Endothelial cell of umbilical vein (primary cell): ENCODE results near the gene RAB4A. TPM values are rescaled to one million over a fixed set of nuclear protein-coding genes. Genes with fewer than 3 reads are reported as not detected.

Experiments used
- BruUV-seq: library from RNA; stranded (reverse); fragments of 400-500 nt; replicated peaks from 2 replicates; lab custom pipeline; 2021; lab: Mats Ljungman, UMichigan
- CTCF ChIA-PET: fragments of 300-600, 350-600 bp; sonication (Branson Sonifier 250); formaldehyde crosslinking; loops from one replicate; lab custom pipeline; 2021; ENCODE audit warnings: antibody characterized with exemption, inconsistent platforms; lab: Charles Lee
- POLR2A ChIA-PET: fragments of 300-600, 350-600 bp; sonication (Branson Sonifier 250); formaldehyde crosslinking; loops from one replicate; lab custom pipeline; 2021; ENCODE audit warnings: antibody characterized with exemption, inconsistent platforms; lab: Charles Lee
- DNase-seq: peaks from one replicate; pipeline ENCODE4 v3.0.0-alpha.2; 2011; ENCODE audit warnings: low read depth, low spot score
- FAIRE-seq: peaks from 2 replicates; lab custom pipeline; 2011; peaks lifted over from hg19 to GRCh38; lab: Jason Lieb, UNC
- H2AFZ ChIP-seq: 2 replicates; pipeline ENCODE4 v1.6.0; 2012; ENCODE audit warnings: low read depth, low read length, control low read depth, inconsistent platforms
- H3K27ac ChIP-seq: 2 replicates; pipeline ENCODE4 v1.5.1; 2011; ENCODE audit warnings: low read depth, mild to moderate bottlenecking, control low read depth, low read length, moderate library complexity; ENCODE audit not compliant: insufficient read depth
- H3K27me3 ChIP-seq, 2 experiments: 2 replicates each; pipeline versions ENCODE4 v1.6.0 to v1.6.1; 2011; ENCODE audit warnings: low read length in 2 of 2, mixed read lengths in 1 of 2; ENCODE audit not compliant: control insufficient read depth in 2 of 2, insufficient read depth in 2 of 2
- H3K36me3 ChIP-seq, 2 experiments: 2 replicates in 1 of 2; 3 replicates in 1 of 2; pipeline ENCODE4 v1.5.1; 2011; ENCODE audit warnings: low read length in 2 of 2, mild to moderate bottlenecking in 1 of 2, moderate library complexity in 1 of 2; ENCODE audit not compliant: control insufficient read depth in 2 of 2, insufficient read depth in 2 of 2; ENCODE audit errors: extremely low read depth in 1 of 2
- H3K4me1 ChIP-seq: 3 replicates; pipeline ENCODE4 v1.5.1; 2011; ENCODE audit warnings: mild to moderate bottlenecking, low read length; ENCODE audit not compliant: control insufficient read depth, insufficient read depth; ENCODE audit errors: extremely low read depth
- H3K4me2 ChIP-seq: 2 replicates; pipeline ENCODE4 v1.6.1; 2011; ENCODE audit warnings: low read length, control low read depth, mixed read lengths; ENCODE audit not compliant: insufficient read depth
- H3K4me3 ChIP-seq, 3 experiments: fragments of 200-600 bp in 1 of 3; sonication (generic), shearing (Covaris generic) in 1 of 3; replicated peaks in 1 of 3; 2 replicates each; pipeline ENCODE4 v1.5.1; 2011 to 2016; ENCODE audit warnings: control low read depth in 3 of 3, low read length in 3 of 3, mild to moderate bottlenecking in 2 of 3, inconsistent platforms in 1 of 3, low read depth in 1 of 3, moderate library complexity in 1 of 3; ENCODE audit not compliant: insufficient read depth in 1 of 3
- H3K79me2 ChIP-seq: 2 replicates; pipeline ENCODE4 v1.6.0; 2012; ENCODE audit warnings: low read length, inconsistent platforms; ENCODE audit not compliant: control insufficient read depth, insufficient read depth
- H3K9ac ChIP-seq: replicated peaks from 2 replicates; pipeline ENCODE3; 2011; ENCODE audit warnings: low read length, control low read depth; ENCODE audit not compliant: insufficient read depth; ENCODE audit errors: extremely low read depth
- H3K9me1 ChIP-seq: replicated peaks from 3 replicates; pipeline ENCODE4 v1.6.0; 2011; ENCODE audit warnings: mild to moderate bottlenecking, low read length; ENCODE audit not compliant: control insufficient read depth, insufficient read depth; ENCODE audit errors: extremely low read depth
- H3K9me3 ChIP-seq: replicated peaks from 2 replicates; pipeline ENCODE4 v1.5.1; 2012; ENCODE audit warnings: low read length, inconsistent platforms; ENCODE audit not compliant: control insufficient read depth, insufficient read depth
- H4K20me1 ChIP-seq: replicated peaks from 2 replicates; pipeline ENCODE3; 2011; ENCODE audit warnings: mild to moderate bottlenecking, low read length; ENCODE audit not compliant: control insufficient read depth, insufficient read depth; ENCODE audit errors: extremely low read depth
- CTCF ChIP-seq, 2 donors: IDR thresholded peaks; 1 replicate in 1 of 2; 2 replicates in 1 of 2; pipeline ENCODE4 v1.5.1; 2011; ENCODE audit warnings: low read length in 2 of 2, mild to moderate bottlenecking in 2 of 2, moderate library complexity in 2 of 2, control low read depth in 1 of 2, inconsistent platforms in 1 of 2, low read depth in 1 of 2; ENCODE audit not compliant: insufficient read depth in 1 of 2; ENCODE audit errors: extremely low read depth in 1 of 2
- EZH2 ChIP-seq: IDR thresholded peaks from 2 replicates; pipeline ENCODE4 v1.6.1; 2012; ENCODE audit warnings: borderline replicate concordance, low read depth, mild to moderate bottlenecking, moderate library complexity, low read length, inconsistent platforms; ENCODE audit not compliant: severe bottlenecking
- FOS ChIP-seq: IDR thresholded peaks from 2 replicates; pipeline ENCODE4 v1.6.1; 2011; ENCODE audit warnings: mild to moderate bottlenecking, low read length, moderate library complexity, borderline replicate concordance; ENCODE audit not compliant: insufficient read depth
- GATA2 ChIP-seq: IDR thresholded peaks from 2 replicates; pipeline ENCODE4 v1.7.0; 2011; ENCODE audit warnings: low read depth, mild to moderate bottlenecking, moderate library complexity, mixed read lengths, low read length; ENCODE audit not compliant: insufficient read length, insufficient read depth
- JUN ChIP-seq: IDR thresholded peaks from 2 replicates; pipeline ENCODE4 v1.6.1; 2011; ENCODE audit warnings: borderline replicate concordance, low read depth; ENCODE audit not compliant: insufficient read length, insufficient read depth
- MAX ChIP-seq: IDR thresholded peaks from 2 replicates; pipeline ENCODE4 v1.6.1; 2011; ENCODE audit not compliant: insufficient read depth, insufficient read length
- MYC ChIP-seq: IDR thresholded peaks from one replicate; pipeline ENCODE4 v1.6.1; 2011; ENCODE audit warnings: mild to moderate bottlenecking, low read depth, low read length
- POLR2A ChIP-seq: IDR thresholded peaks from 2 replicates; pipeline ENCODE4 v1.6.1; 2012; ENCODE audit warnings: low read depth, mild to moderate bottlenecking, control low read depth, low read length
- POLR2AphosphoS5 ChIP-seq: IDR thresholded peaks from 2 replicates; pipeline ENCODE4 v1.6.1; 2012; ENCODE audit warnings: low read depth, mild to moderate bottlenecking, control low read depth, low read length, moderate library complexity; ENCODE audit not compliant: insufficient read depth
- dilution Hi-C: fragments of 300-500 bp; cut with MboI; formaldehyde crosslinking; loops from one replicate; pipeline ENCODE4 v1.15.0; 2019; ENCODE audit warnings: low sequenced_read_pairs; ENCODE audit not compliant: extremely low pct_ligation_motif_present
- intact Hi-C: fragments of 100-400 bp; cut with micrococcal nuclease; formaldehyde crosslinking; loops from one replicate; pipeline ENCODE4 v1.10.0; 2022
- polyA plus RNA-seq, 4 experiments: library from polyadenylated mRNA; depleted of rRNA in 3 of 4; stranded (reverse) in 3 of 4; unstranded in 1 of 4; fragments of >200 nt; gene quantifications; 2 replicates each; pipeline versions ENCODE4 v1.2.1 to v1.2.3, GENCODE V29; 2011 to 2012; ENCODE audit warnings: missing spikeins in 1 of 4
- total RNA-seq: library from RNA; stranded (reverse); gene quantifications from 2 replicates; pipeline ENCODE4 v1.2.3, GENCODE V29; 2021

RAB4A gene
- total and polyA plus RNA-seq, 2 donors (not counting 3 experiments of a cell fraction or from before 2014, with no cell fraction given) = 14.8 to 52.9 TPM

- H3K79me2 ChIP-seq = no peaks in the 10 kb centered on the region
- no peaks in the 10 kb centered on the region for H4K20me1 ChIP-seq
- H3K36me3 ChIP-seq = no peaks in the 10 kb centered on the region
- peaks cover 3% of the 10 kb centered on the region for H3K4me1 ChIP-seq
- H3K9me3 ChIP-seq = no peaks in the 10 kb centered on the region
- ChIA-PET POLR2A (no interaction called here), CTCF (interaction anchor here (0.7 to 6.1 kb wide), 13 partner anchors 10 to 562 kb away, joined by 3 to 123 read pairs (median 8); partner anchors contain the start of gene RHOU)
- dilution Hi-C loops = no loop called here
- H3K9me1 ChIP-seq = no peaks in the 10 kb centered on the region
- DNase-seq (no peak), FAIRE-seq (no peak)
- no peak overlapping the region for H3K4me2 ChIP-seq
- TF ChIP-seq FOS = no peak
- TF ChIP-seq POLR2A = no peak
- TF ChIP-seq CTCF (IDR thresholded peaks at IDR 0.05; ENCODE audit: extremely low read depth in 1 of 2, insufficient read depth in 1 of 2, low read depth in 1 of 2, low read length in 2 of 2) = no peak
- TF ChIP-seq MYC = no peak
- no peak for TF ChIP-seq POLR2AphosphoS5
- TF ChIP-seq EZH2 = no peak
- no peak for TF ChIP-seq MAX
- no peak for TF ChIP-seq GATA2
- TF ChIP-seq JUN = no peak
- H3K27me3 ChIP-seq = peaks cover 4 to 14% of the 10 kb centered on the region in 2 experiments
- no peak overlapping the region for H3K4me3 ChIP-seq
- H3K27ac ChIP-seq = no peak overlapping the region
- no peak overlapping the region for H2AFZ ChIP-seq
- no TSS peak for BruUV-seq
- H3K9ac ChIP-seq = no peak overlapping the region
- intact Hi-C loops = no loop called here
Measured at GRCh38 chr1:229228522-229228921, 42.4 kb upstream of the RAB4A start.
